ENCODE results near the gene SRD5A3. TPM values are rescaled to one million over a fixed set of nuclear protein-coding genes. Genes with fewer than 3 reads are reported as not detected.

The SRD5A3 gene
- total RNA-seq, 1 donor from 2014 or later, result 4.2 TPM

GRCh38 chr4:55367084-55367722 is 21.2 kb downstream of the SRD5A3 start:
- H3K27me3 ChIP-seq (ENCODE audit: control insufficient read depth in 3 of 3, insufficient read depth in 3 of 3, low read length in 3 of 3), result no peaks in the 10 kb centered on the region
- peaks cover 0 to 12% (median 12%) of the 10 kb centered on the region in 3 donors for H3K36me3 ChIP-seq (ENCODE audit: control insufficient read depth in 3 of 3, insufficient read depth in 3 of 3, low read length in 3 of 3)
- no peak overlapping the region for H3K27ac ChIP-seq (ENCODE audit: low read depth, low read length)
- H3K9me3 ChIP-seq (ENCODE audit: control insufficient read depth in 3 of 3, low read length in 3 of 3), result no peaks in the 10 kb centered on the region
- no peaks in the 10 kb centered on the region for H3K4me1 ChIP-seq (ENCODE audit: control insufficient read depth in 3 of 3, insufficient read depth in 3 of 3, low read length in 3 of 3)
- H3K9ac ChIP-seq (ENCODE audit: low read depth in 1 of 3, low read length in 3 of 3), result no peak overlapping the region
- no peak overlapping the region for H3K4me3 ChIP-seq (ENCODE audit: low read length in 3 of 3)

GRCh38 chr4:55369968-55370367 is 23.9 kb downstream of the SRD5A3 start:
- Histone ChIP-seq H3K9ac (ENCODE audit: low read depth in 1 of 3, low read length in 3 of 3) (no peak overlapping the region), H3K4me1 (ENCODE audit: control insufficient read depth in 3 of 3, insufficient read depth in 3 of 3, low read length in 3 of 3) (no peaks in the 10 kb centered on the region), H3K4me3 (ENCODE audit: low read length in 3 of 3) (no peak overlapping the region), H3K36me3 (ENCODE audit: control insufficient read depth in 3 of 3, insufficient read depth in 3 of 3, low read length in 3 of 3) (peaks cover 0 to 12% (median 3%) of the 10 kb centered on the region in 3 donors), H3K9me3 (ENCODE audit: control insufficient read depth in 3 of 3, low read length in 3 of 3) (no peaks in the 10 kb centered on the region), H3K27me3 (ENCODE audit: control insufficient read depth in 3 of 3, insufficient read depth in 3 of 3, low read length in 3 of 3) (no peaks in the 10 kb centered on the region), H3K27ac (ENCODE audit: low read depth, low read length) (no peak overlapping the region)

DNA sequence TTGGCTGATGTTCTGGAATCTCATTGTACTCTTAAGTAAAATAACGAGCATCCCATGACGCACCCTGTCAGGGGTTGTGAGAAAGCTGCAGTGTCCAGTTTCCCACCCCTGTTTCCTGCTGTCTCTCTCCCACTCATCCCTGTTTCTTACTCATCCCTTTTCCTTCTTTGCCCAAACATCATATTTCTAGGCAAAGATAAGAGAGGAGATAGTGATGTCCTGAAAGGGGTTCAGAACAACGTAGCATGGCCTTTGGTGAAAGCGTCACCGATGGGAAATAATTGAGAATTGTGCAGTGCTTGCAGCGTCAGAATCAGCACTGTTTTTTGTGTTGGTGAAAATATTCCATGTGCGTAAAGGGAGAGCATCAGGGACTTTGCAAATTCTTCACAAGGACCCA is 26.2 kb downstream of the SRD5A3 start:
- H3K9me3 ChIP-seq (ENCODE audit: control insufficient read depth in 3 of 3, low read length in 3 of 3), result no peaks in the 10 kb centered on the region
- no peaks in the 10 kb centered on the region for H3K4me1 ChIP-seq (ENCODE audit: control insufficient read depth in 3 of 3, insufficient read depth in 3 of 3, low read length in 3 of 3)
- H3K27me3 ChIP-seq (ENCODE audit: control insufficient read depth in 3 of 3, insufficient read depth in 3 of 3, low read length in 3 of 3), result no peaks in the 10 kb centered on the region
- H3K27ac ChIP-seq (ENCODE audit: low read depth, low read length), result no peak overlapping the region
- peaks cover 0 to 8% (median 3%) of the 10 kb centered on the region in 3 donors for H3K36me3 ChIP-seq (ENCODE audit: control insufficient read depth in 3 of 3, insufficient read depth in 3 of 3, low read length in 3 of 3)
- H3K9ac ChIP-seq (ENCODE audit: low read depth in 1 of 3, low read length in 3 of 3), result no peak overlapping the region
- no peak overlapping the region for H3K4me3 ChIP-seq (ENCODE audit: low read length in 3 of 3)

DNA sequence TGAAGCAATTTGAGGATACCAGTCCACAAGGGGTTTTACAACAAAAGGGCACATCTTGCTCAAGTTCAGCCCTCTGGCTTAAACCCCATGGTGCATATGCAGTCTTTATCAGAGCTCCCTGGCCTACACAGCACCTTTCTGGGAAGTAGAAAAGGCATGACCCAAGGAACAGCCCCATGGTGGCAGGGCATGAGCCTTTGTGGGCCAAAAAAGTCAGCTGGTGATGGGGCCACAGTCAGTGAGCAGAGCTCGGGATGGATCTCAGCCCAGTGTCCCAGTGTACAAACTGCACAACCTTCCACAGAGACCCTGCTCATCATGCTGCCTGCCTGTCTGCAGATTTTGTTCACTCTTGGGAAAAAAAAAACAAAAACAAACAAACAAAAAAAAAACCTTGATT is 27.4 kb downstream of the SRD5A3 start:
- no peak overlapping the region for H3K27ac ChIP-seq (ENCODE audit: low read depth, low read length)
- H3K4me3 ChIP-seq (ENCODE audit: low read length in 3 of 3), result no peak overlapping the region
- H3K9me3 ChIP-seq (ENCODE audit: control insufficient read depth in 3 of 3, low read length in 3 of 3), result no peaks in the 10 kb centered on the region
- no peaks in the 10 kb centered on the region for H3K4me1 ChIP-seq (ENCODE audit: control insufficient read depth in 3 of 3, insufficient read depth in 3 of 3, low read length in 3 of 3)
- peaks cover 0 to 8% (median 3%) of the 10 kb centered on the region in 3 donors for H3K36me3 ChIP-seq (ENCODE audit: control insufficient read depth in 3 of 3, insufficient read depth in 3 of 3, low read length in 3 of 3)
- H3K9ac ChIP-seq (ENCODE audit: low read depth in 1 of 3, low read length in 3 of 3), result no peak overlapping the region
- no peaks in the 10 kb centered on the region for H3K27me3 ChIP-seq (ENCODE audit: control insufficient read depth in 3 of 3, insufficient read depth in 3 of 3, low read length in 3 of 3)

DNA sequence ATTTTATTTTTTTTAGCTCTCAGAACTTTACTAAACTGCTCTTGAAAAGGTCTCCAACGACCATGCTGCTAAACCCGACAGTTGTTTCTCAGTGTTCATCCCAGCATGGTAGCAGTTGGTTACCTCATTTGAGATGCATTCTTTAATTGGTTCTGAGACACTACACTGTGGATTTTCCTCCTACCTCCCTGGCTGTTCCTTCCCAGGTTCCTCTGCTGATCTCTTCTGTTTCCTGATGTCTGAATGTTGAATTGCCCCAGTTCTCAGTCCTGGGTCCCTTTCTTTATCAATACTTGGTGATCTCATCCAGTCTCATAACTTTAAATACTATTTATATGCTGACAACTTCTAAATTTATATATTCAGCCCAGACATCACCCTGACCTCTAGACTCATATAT is 30.7 kb downstream of the SRD5A3 start:
- H3K4me1 ChIP-seq (ENCODE audit: control insufficient read depth in 3 of 3, insufficient read depth in 3 of 3, low read length in 3 of 3), result no peaks in the 10 kb centered on the region
- H3K36me3 ChIP-seq (ENCODE audit: control insufficient read depth in 3 of 3, insufficient read depth in 3 of 3, low read length in 3 of 3), result no peaks in the 10 kb centered on the region
- no peak overlapping the region for H3K9ac ChIP-seq (ENCODE audit: low read depth in 1 of 3, low read length in 3 of 3)
- no peak overlapping the region for H3K27ac ChIP-seq (ENCODE audit: low read depth, low read length)
- H3K27me3 ChIP-seq (ENCODE audit: control insufficient read depth in 3 of 3, insufficient read depth in 3 of 3, low read length in 3 of 3), result no peaks in the 10 kb centered on the region
- no peak overlapping the region for H3K4me3 ChIP-seq (ENCODE audit: low read length in 3 of 3)
- no peaks in the 10 kb centered on the region for H3K9me3 ChIP-seq (ENCODE audit: control insufficient read depth in 3 of 3, low read length in 3 of 3)

GRCh38 chr4:55378617-55379467 is 32.8 kb downstream of the SRD5A3 start:
- H3K4me3 ChIP-seq (ENCODE audit: low read length in 3 of 3), result no peak overlapping the region
- H3K4me1 ChIP-seq (ENCODE audit: control insufficient read depth in 3 of 3, insufficient read depth in 3 of 3, low read length in 3 of 3), result no peaks in the 10 kb centered on the region

DNA sequence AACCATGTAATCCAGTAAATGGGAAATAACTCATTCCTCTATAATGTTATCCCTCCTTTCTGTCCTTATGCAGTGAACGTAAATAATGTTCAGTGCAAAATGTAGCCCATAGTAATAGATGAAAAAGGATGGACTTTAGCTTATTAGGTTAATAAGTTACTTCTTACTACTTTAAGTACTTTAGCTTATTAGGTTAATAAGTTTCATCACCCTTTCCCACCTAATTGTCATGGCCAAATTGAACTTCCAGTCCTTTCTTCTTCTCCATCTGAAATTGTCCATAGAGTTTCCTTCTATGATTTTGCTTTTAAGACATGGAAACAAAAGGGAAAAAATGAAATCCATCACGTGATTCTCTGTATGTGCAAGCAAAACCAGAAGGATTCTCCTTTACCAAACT is 34.5 kb downstream of the SRD5A3 start:
- no peaks in the 10 kb centered on the region for H3K9me3 ChIP-seq (ENCODE audit: control insufficient read depth in 3 of 3, low read length in 3 of 3)
- no peaks in the 10 kb centered on the region for H3K27me3 ChIP-seq (ENCODE audit: control insufficient read depth in 3 of 3, insufficient read depth in 3 of 3, low read length in 3 of 3)
- no peak overlapping the region for H3K9ac ChIP-seq (ENCODE audit: low read depth in 1 of 3, low read length in 3 of 3)
- H3K4me1 ChIP-seq (ENCODE audit: control insufficient read depth in 3 of 3, insufficient read depth in 3 of 3, low read length in 3 of 3), result no peaks in the 10 kb centered on the region
- no peak overlapping the region for H3K27ac ChIP-seq (ENCODE audit: low read depth, low read length)
- no peaks in the 10 kb centered on the region for H3K36me3 ChIP-seq (ENCODE audit: control insufficient read depth in 3 of 3, insufficient read depth in 3 of 3, low read length in 3 of 3)
- no peak overlapping the region for H3K4me3 ChIP-seq (ENCODE audit: low read length in 3 of 3)

More at GRCh38 chr4:55378617-55379467, 32.8 kb downstream of the SRD5A3 start:
- Histone ChIP-seq H3K27ac (ENCODE audit: low read depth, low read length) (no peak overlapping the region), H3K27me3 (ENCODE audit: control insufficient read depth in 3 of 3, insufficient read depth in 3 of 3, low read length in 3 of 3) (no peaks in the 10 kb centered on the region), H3K36me3 (ENCODE audit: control insufficient read depth in 3 of 3, insufficient read depth in 3 of 3, low read length in 3 of 3) (no peaks in the 10 kb centered on the region), H3K9ac (ENCODE audit: low read depth in 1 of 3, low read length in 3 of 3) (no peak overlapping the region), H3K9me3 (ENCODE audit: control insufficient read depth in 3 of 3, low read length in 3 of 3) (no peaks in the 10 kb centered on the region)

DNA sequence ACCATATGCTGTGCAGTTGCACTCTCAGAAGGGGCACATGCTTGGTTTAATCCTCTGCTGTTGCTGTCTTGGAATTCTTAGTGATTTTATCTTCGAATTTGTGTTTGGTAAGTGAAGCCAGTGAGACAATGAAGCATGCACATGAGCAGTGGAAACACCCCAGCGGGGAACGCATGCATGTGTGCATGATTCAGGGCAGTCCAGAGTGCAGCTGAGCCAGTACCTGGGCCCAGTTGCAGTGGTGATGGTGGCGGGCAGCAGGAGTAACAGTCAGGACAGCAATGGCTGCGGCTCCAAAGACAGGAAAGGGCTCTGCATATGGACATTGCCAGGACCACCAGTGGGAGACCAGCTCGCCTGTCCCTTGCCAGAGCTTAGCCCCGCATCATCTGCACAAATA is 35.5 kb downstream of the SRD5A3 start:
- Histone ChIP-seq H3K4me1 (ENCODE audit: control insufficient read depth in 3 of 3, insufficient read depth in 3 of 3, low read length in 3 of 3) (no peaks in the 10 kb centered on the region), H3K9ac (ENCODE audit: low read depth in 1 of 3, low read length in 3 of 3) (no peak overlapping the region), H3K4me3 (ENCODE audit: low read length in 3 of 3) (no peak overlapping the region), H3K36me3 (ENCODE audit: control insufficient read depth in 3 of 3, insufficient read depth in 3 of 3, low read length in 3 of 3) (no peaks in the 10 kb centered on the region), H3K27me3 (ENCODE audit: control insufficient read depth in 3 of 3, insufficient read depth in 3 of 3, low read length in 3 of 3) (no peaks in the 10 kb centered on the region), H3K9me3 (ENCODE audit: control insufficient read depth in 3 of 3, low read length in 3 of 3) (no peaks in the 10 kb centered on the region), H3K27ac (ENCODE audit: low read depth, low read length) (no peak overlapping the region)

- H3K4me3 ChIP-seq (ENCODE audit: low read length in 3 of 3), result no peak overlapping the region
- no peaks in the 10 kb centered on the region for H3K27me3 ChIP-seq (ENCODE audit: control insufficient read depth in 3 of 3, insufficient read depth in 3 of 3, low read length in 3 of 3)
- no peak overlapping the region for H3K27ac ChIP-seq (ENCODE audit: low read depth, low read length)
Measured at GRCh38 chr4:55382488-55383003, 36.5 kb downstream of the SRD5A3 start.

GRCh38 chr4:55385201-55385649 is 39.2 kb downstream of the SRD5A3 start:
- no peaks in the 10 kb centered on the region for H3K27me3 ChIP-seq (ENCODE audit: control insufficient read depth in 3 of 3, insufficient read depth in 3 of 3, low read length in 3 of 3)
- H3K4me1 ChIP-seq (ENCODE audit: control insufficient read depth in 3 of 3, insufficient read depth in 3 of 3, low read length in 3 of 3), result no peaks in the 10 kb centered on the region
- no peaks in the 10 kb centered on the region for H3K9me3 ChIP-seq (ENCODE audit: control insufficient read depth in 3 of 3, low read length in 3 of 3)
- H3K9ac ChIP-seq (ENCODE audit: low read depth in 1 of 3, low read length in 3 of 3), result no peak overlapping the region
- no peak overlapping the region for H3K27ac ChIP-seq (ENCODE audit: low read depth, low read length)
- no peaks in the 10 kb centered on the region for H3K36me3 ChIP-seq (ENCODE audit: control insufficient read depth in 3 of 3, insufficient read depth in 3 of 3, low read length in 3 of 3)
- no peak overlapping the region for H3K4me3 ChIP-seq (ENCODE audit: low read length in 3 of 3)

More at GRCh38 chr4:55382488-55383003, 36.5 kb downstream of the SRD5A3 start:
- H3K36me3 ChIP-seq (ENCODE audit: control insufficient read depth in 3 of 3, insufficient read depth in 3 of 3, low read length in 3 of 3), result no peaks in the 10 kb centered on the region
- H3K9me3 ChIP-seq (ENCODE audit: control insufficient read depth in 3 of 3, low read length in 3 of 3), result no peaks in the 10 kb centered on the region
- H3K9ac ChIP-seq (ENCODE audit: low read depth in 1 of 3, low read length in 3 of 3), result no peak overlapping the region
- H3K4me1 ChIP-seq (ENCODE audit: control insufficient read depth in 3 of 3, insufficient read depth in 3 of 3, low read length in 3 of 3), result no peaks in the 10 kb centered on the region

All from skeletal muscle tissue (tissue), 4 donors.